H1 (cell line): ENCODE data around the gene P3H1. TPM values are rescaled to one million over a fixed set of nuclear protein-coding genes. Genes with fewer than 3 reads are reported as not detected.

ENCODE experiments used
- ATF2 ChIP-seq: IDR thresholded peaks from 2 replicates; pipeline ENCODE4 v1.6.1; 2012; ENCODE audit warnings: low read length, inconsistent platforms
- CBX5 ChIP-seq: fragments of 300-800, 300-1000 bp; sonication (generic); IDR thresholded peaks from 2 replicates; pipeline ENCODE4 v1.7.1; 2016; ENCODE audit warnings: antibody characterized with exemption, low read length, low read depth
- CHD7 ChIP-seq: fragments of 300-600 bp; sonication (generic); IDR thresholded peaks from 2 replicates; pipeline ENCODE4 v1.7.1; 2012; ENCODE audit warnings: low read length, moderate library complexity, mild to moderate bottlenecking, inconsistent platforms; ENCODE audit not compliant: insufficient replicate concordance
- CTBP2 ChIP-seq: IDR thresholded peaks from 2 replicates; pipeline ENCODE4 v1.7.0; 2011; ENCODE audit warnings: borderline replicate concordance, mild to moderate bottlenecking, moderate library complexity, mixed read lengths, low read length; ENCODE audit not compliant: insufficient read depth, insufficient read length
- JUND ChIP-seq: IDR thresholded peaks from 2 replicates; pipeline ENCODE4 v1.6.1; 2011; ENCODE audit warnings: mild to moderate bottlenecking, improper control_type of control experiment, low read length
- KDM5A ChIP-seq: fragments of 200-600 bp; IDR thresholded peaks from 2 replicates; pipeline ENCODE4 v1.7.1; 2012; ENCODE audit warnings: mild to moderate bottlenecking, low read length, inconsistent platforms, mixed read lengths
- SIN3A ChIP-seq, 2 experiments: IDR thresholded peaks in 1 of 2; conservative IDR thresholded peaks in 1 of 2; 2 replicates each; pipeline ENCODE4 v1.6.1; 2011 to 2012; ENCODE audit warnings: low read length in 2 of 2, improper control_type of control experiment in 1 of 2, low read depth in 1 of 2, mild to moderate bottlenecking in 1 of 2
- SIX5 ChIP-seq: IDR thresholded peaks from 2 replicates; pipeline ENCODE4 v1.6.1; 2011; ENCODE audit warnings: mild to moderate bottlenecking, low read depth, low read length
- TCF12 ChIP-seq: IDR thresholded peaks from 2 replicates; pipeline ENCODE4 v1.6.1; 2011; ENCODE audit warnings: low read depth, mild to moderate bottlenecking, low read length
- polyA plus RNA-seq, 7 experiments: library from polyadenylated mRNA; depleted of rRNA in 3 of 7; stranded (reverse) in 5 of 7; unstranded in 2 of 7; fragments of >200 nt in 5 of 7; fragments of 200-250 nt in 2 of 7; gene quantifications; 1 replicate in 5 of 7; 2 replicates in 1 of 7; 4 replicates in 1 of 7; pipeline versions ENCODE4 v1.2.1 to v1.2.3, GENCODE V29; 2011 to 2013; ENCODE audit warnings: missing spikeins in 2 of 7, mixed read lengths in 2 of 7
- total RNA-seq: library from RNA; stranded (reverse); fragmentation: NEBNext Ultra II Directional; extraction: Animal tissue kit (Norgen Biotek cat#: 25700); gene quantifications from 2 replicates; pipeline ENCODE4 v1.2.1, GENCODE V29; 2021

Gene P3H1
- total and polyA plus RNA-seq, 2 of the 8 experiments (the other 6 are each of a cell fraction or from before 2014, with no cell fraction given) = 58.4 to 87.5 TPM

- TF ChIP-seq CHD7 = no peak
- no peak for TF ChIP-seq SIX5
- no peak for TF ChIP-seq CTBP2
- no peak for TF ChIP-seq CBX5
- no peak for TF ChIP-seq ATF2
- TF ChIP-seq TCF12 = no peak
- no peak for TF ChIP-seq SIN3A (conservative IDR thresholded peaks at IDR 0.05 in 1 of 2, IDR thresholded peaks at IDR 0.05 in 1 of 2; ENCODE audit: low read depth in 1 of 2, low read length in 2 of 2)
- no peak for TF ChIP-seq KDM5A
- no peak for TF ChIP-seq JUND
Observed at GRCh38 chr1:42761567-42761966, 5.3 kb downstream of the P3H1 start (continued).
